Measurements from ENCODE around the gene NSUN7. TPM values are rescaled to one million over a fixed set of nuclear protein-coding genes. Genes with fewer than 3 reads are reported as not detected.

The NSUN7 gene
- total RNA-seq, 1 experiment from 2014 or later = 19.6 TPM

DNA sequence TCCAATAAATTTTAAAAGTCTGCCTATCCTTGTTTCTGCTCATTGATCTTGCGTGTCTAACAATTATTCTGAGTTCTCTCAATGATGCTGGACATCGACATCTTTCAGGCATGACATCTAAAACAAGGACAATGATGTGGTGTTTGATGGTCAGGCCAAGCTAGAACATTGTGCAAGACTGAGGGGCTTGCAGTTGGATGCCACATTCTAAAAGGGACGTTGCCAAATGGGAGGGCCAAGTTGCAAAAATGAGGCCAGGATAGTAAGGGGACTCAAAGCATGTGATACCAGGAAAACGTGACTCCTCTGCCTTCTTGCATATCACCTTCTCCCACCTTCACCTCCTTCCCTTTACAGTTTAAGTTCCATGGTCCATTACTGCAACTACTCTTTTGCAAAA lies 29.4 kb upstream of the NSUN7 start:
- TF ChIP-seq, protein P1, sequence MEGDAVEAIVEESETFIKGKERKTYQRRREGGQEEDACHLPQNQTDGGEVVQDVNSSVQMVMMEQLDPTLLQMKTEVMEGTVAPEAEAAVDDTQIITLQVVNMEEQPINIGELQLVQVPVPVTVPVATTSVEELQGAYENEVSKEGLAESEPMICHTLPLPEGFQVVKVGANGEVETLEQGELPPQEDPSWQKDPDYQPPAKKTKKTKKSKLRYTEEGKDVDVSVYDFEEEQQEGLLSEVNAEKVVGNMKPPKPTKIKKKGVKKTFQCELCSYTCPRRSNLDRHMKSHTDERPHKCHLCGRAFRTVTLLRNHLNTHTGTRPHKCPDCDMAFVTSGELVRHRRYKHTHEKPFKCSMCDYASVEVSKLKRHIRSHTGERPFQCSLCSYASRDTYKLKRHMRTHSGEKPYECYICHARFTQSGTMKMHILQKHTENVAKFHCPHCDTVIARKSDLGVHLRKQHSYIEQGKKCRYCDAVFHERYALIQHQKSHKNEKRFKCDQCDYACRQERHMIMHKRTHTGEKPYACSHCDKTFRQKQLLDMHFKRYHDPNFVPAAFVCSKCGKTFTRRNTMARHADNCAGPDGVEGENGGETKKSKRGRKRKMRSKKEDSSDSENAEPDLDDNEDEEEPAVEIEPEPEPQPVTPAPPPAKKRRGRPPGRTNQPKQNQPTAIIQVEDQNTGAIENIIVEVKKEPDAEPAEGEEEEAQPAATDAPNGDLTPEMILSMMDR (IDR thresholded peaks at IDR 0.05; ENCODE audit: insufficient read depth in 1 of 2, low read depth in 1 of 2, low read length in 1 of 2, severe bottlenecking in 1 of 2, unreplicated experiment in 1 of 2) = no peak

DNA sequence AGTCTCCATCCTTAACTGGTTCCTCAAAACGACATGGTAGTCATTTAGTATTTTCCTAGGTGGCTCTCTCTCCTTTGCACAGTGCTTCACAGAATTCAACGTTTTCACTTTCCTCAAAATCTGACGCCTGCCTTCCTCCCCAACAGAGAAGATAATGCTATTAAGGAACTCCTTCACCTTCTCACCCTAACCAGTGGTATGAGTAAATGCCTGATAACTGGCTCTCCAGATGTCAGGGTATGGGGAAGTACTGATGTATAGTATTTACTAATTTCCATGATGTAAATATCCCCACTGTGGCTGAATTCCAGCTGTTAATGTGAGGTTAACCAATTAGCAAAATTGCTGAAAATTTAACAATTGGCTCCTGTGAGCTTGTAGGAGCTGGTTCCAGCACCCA lies 28.8 kb upstream of the NSUN7 start:
- H3K4me1 ChIP-seq = peaks cover 23% of the 10 kb centered on the region
- DNase-seq = no peak
- Mint-ChIP-seq H3K27me3 (ENCODE audit: insufficient read depth, unreplicated experiment) (no peaks in the 10 kb centered on the region), H3K4me3 (ENCODE audit: unreplicated experiment) (no peak overlapping the region), H3K4me1 (ENCODE audit: low read depth, unreplicated experiment) (no peaks in the 10 kb centered on the region), H3K27ac (ENCODE audit: unreplicated experiment) (no peak overlapping the region), H3K9me3 (ENCODE audit: unreplicated experiment) (no peaks in the 10 kb centered on the region), H3K36me3 (ENCODE audit: insufficient read depth, unreplicated experiment) (no peaks in the 10 kb centered on the region)
- H3K27me3 ChIP-seq (replicated peaks; ENCODE audit: control insufficient read depth, insufficient read depth, low read length) = no peaks in the 10 kb centered on the region
- no peaks in the 10 kb centered on the region for H3K36me3 ChIP-seq (ENCODE audit: control insufficient read depth, insufficient read depth, low read length)
- CTCF ChIA-PET = interaction anchor here (0.8 kb wide), 1 partner anchor 135 kb away, joined by 4 read pairs; no protein-coding TSS in a partner anchor
- POLR2A ChIA-PET = no interaction called here
- no TSS peak for BruUV-seq (replicated peaks)
- H3K9me3 ChIP-seq = no peaks in the 10 kb centered on the region
- TF ChIP-seq, protein P1 (IDR thresholded peaks at IDR 0.05; ENCODE audit: insufficient read depth in 1 of 2, low read depth in 1 of 2, low read length in 1 of 2, severe bottlenecking in 1 of 2, unreplicated experiment in 1 of 2) = no peak
- intact Hi-C loops (cut with micrococcal nuclease; ENCODE audit: unreplicated experiment) = no loop called here
- no peak overlapping the region for H3K4me3 ChIP-seq (ENCODE audit: low read depth, low read length)

More for the DNA sequence above, 29.4 kb upstream of the NSUN7 start:
- no peaks in the 10 kb centered on the region for H3K36me3 ChIP-seq (ENCODE audit: control insufficient read depth, insufficient read depth, low read length)
- CTCF ChIA-PET = interaction anchor here (0.8 kb wide), 1 partner anchor 134 kb away, joined by 4 read pairs; no protein-coding TSS in a partner anchor
- DNase-seq = no peak
- intact Hi-C loops (cut with micrococcal nuclease; ENCODE audit: unreplicated experiment) = no loop called here
- Mint-ChIP-seq H3K36me3 (ENCODE audit: insufficient read depth, unreplicated experiment) (no peaks in the 10 kb centered on the region), H3K4me1 (ENCODE audit: low read depth, unreplicated experiment) (no peaks in the 10 kb centered on the region), H3K27ac (ENCODE audit: unreplicated experiment) (no peak overlapping the region), H3K27me3 (ENCODE audit: insufficient read depth, unreplicated experiment) (no peaks in the 10 kb centered on the region), H3K9me3 (ENCODE audit: unreplicated experiment) (no peaks in the 10 kb centered on the region), H3K4me3 (ENCODE audit: unreplicated experiment) (no peak overlapping the region)
- H3K9me3 ChIP-seq = no peaks in the 10 kb centered on the region
- H3K27me3 ChIP-seq (replicated peaks; ENCODE audit: control insufficient read depth, insufficient read depth, low read length) = no peaks in the 10 kb centered on the region
- POLR2A ChIA-PET = no interaction called here
- peaks cover 23% of the 10 kb centered on the region for H3K4me1 ChIP-seq
- H3K4me3 ChIP-seq (ENCODE audit: low read depth, low read length) = no peak overlapping the region
- BruUV-seq (replicated peaks) = no TSS peak

DNA sequence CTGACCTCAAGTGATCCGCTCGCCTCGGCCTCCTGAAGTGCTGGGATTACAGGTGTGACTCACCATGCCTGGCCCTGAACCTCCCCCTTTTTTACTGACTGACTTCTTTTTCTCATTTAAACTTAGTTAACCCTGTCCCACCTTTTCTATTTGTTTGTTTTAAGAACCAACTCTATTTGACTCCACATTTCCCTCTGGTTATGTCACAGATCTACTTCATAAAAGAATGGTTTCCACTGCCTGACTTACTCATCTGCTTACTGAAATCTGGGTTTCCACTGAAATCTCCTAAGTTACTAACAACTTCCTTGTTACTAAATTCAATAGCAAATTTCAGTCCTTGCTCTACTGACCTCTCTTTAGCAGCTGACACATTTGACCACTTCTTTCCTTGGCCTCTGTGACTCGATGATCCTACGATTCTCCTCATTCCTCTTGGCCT lies 28.0 kb upstream of the NSUN7 start:
- H3K4me1 ChIP-seq = peaks cover 23% of the 10 kb centered on the region
- H3K36me3 Mint-ChIP-seq (ENCODE audit: insufficient read depth, unreplicated experiment) = no peaks in the 10 kb centered on the region
- H3K27me3 Mint-ChIP-seq (ENCODE audit: insufficient read depth, unreplicated experiment) = no peaks in the 10 kb centered on the region
- no peak overlapping the region for H3K4me3 ChIP-seq (ENCODE audit: low read depth, low read length)
- DNase-seq = no peak
- no peaks in the 10 kb centered on the region for H3K9me3 Mint-ChIP-seq (ENCODE audit: unreplicated experiment)
- intact Hi-C loops (cut with micrococcal nuclease; ENCODE audit: unreplicated experiment) = no loop called here
- no peaks in the 10 kb centered on the region for H3K4me1 Mint-ChIP-seq (ENCODE audit: low read depth, unreplicated experiment)
- POLR2A ChIA-PET = no interaction called here
- no peaks in the 10 kb centered on the region for H3K36me3 ChIP-seq (ENCODE audit: control insufficient read depth, insufficient read depth, low read length)
- TF ChIP-seq, protein P1 (IDR thresholded peaks at IDR 0.05; ENCODE audit: insufficient read depth in 1 of 2, low read depth in 1 of 2, low read length in 1 of 2, severe bottlenecking in 1 of 2, unreplicated experiment in 1 of 2) = no peak
- H3K27me3 ChIP-seq (replicated peaks; ENCODE audit: control insufficient read depth, insufficient read depth, low read length) = no peaks in the 10 kb centered on the region
- BruUV-seq (replicated peaks) = no TSS peak
- CTCF ChIA-PET = interaction anchor here (0.6 kb wide), 1 partner anchor 665 kb away, joined by 4 read pairs; the partner anchor contains the start of gene N4BP2
- no peak overlapping the region for H3K4me3 Mint-ChIP-seq (ENCODE audit: unreplicated experiment)
- H3K27ac Mint-ChIP-seq (ENCODE audit: unreplicated experiment) = no peak overlapping the region
- H3K9me3 ChIP-seq = no peaks in the 10 kb centered on the region

Data from Caco-2 (cell line).